SK-N-SH (cell line): Measurements from ENCODE around the gene CHD6. TPM values are rescaled to one million over a fixed set of nuclear protein-coding genes. Genes with fewer than 3 reads are reported as not detected.

Source experiments
- CTCF ChIA-PET: fragments of 300-600, 350-600 bp; formaldehyde crosslinking; extraction: SDS; loops from one replicate; lab custom pipeline; 2021; lab: Yijun Ruan, JAX
- POLR2A ChIA-PET: fragments of 350-600 bp; sonication (Branson Sonifier 250); formaldehyde crosslinking; extraction: SDS; loops from one replicate; lab custom pipeline; 2020; ENCODE audit warnings: antibody characterized with exemption, inconsistent platforms; lab: Yijun Ruan, JAX
- DNase-seq: peaks from one replicate; pipeline ENCODE4 v3.0.0; 2012
- H2AFZ ChIP-seq: fragments of 200-600 bp; sonication (generic); 2 replicates; pipeline ENCODE4 v1.8.1; 2016; ENCODE audit warnings: antibody characterized with exemption, mild to moderate bottlenecking, low read depth
- H3F3A ChIP-seq: fragments of 200-600 bp; sonication (generic); replicated peaks from 2 replicates; pipeline ENCODE3; 2016; ENCODE audit warnings: antibody characterized with exemption, mild to moderate bottlenecking; ENCODE audit not compliant: insufficient read depth
- H3K27ac ChIP-seq, 2 experiments: fragments of 200-500 bp in 1 of 2; fragments of 200-600 bp in 1 of 2; sonication (Bioruptor generic) in 1 of 2; sonication (generic), shearing (Covaris generic) in 1 of 2; 2 replicates each; pipeline versions ENCODE4 v1.5.1 to v1.6.1; 2014 to 2016; ENCODE audit warnings: low read depth in 2 of 2, inconsistent platforms in 1 of 2, low read length in 1 of 2, mild to moderate bottlenecking in 1 of 2, mixed read lengths in 1 of 2
- H3K27me3 ChIP-seq: fragments of 200-600 bp; sonication (generic), shearing (Covaris generic); 2 replicates; pipeline ENCODE4 v1.6.1; 2016; ENCODE audit warnings: mixed run types; ENCODE audit not compliant: insufficient read depth
- H3K36me3 ChIP-seq, 2 experiments: fragments of 200-500 bp in 1 of 2; fragments of 200-600 bp in 1 of 2; sonication (Bioruptor generic) in 1 of 2; sonication (generic) in 1 of 2; replicated peaks in 1 of 2; 2 replicates each; pipeline versions ENCODE3 to v1.5.1; 2014 to 2016; ENCODE audit warnings: low read length in 1 of 2, mild to moderate bottlenecking in 1 of 2; ENCODE audit not compliant: insufficient read depth in 2 of 2, control insufficient read depth in 1 of 2
- H3K4me1 ChIP-seq, 2 experiments: fragments of 200-500 bp in 1 of 2; fragments of 200-600 bp in 1 of 2; sonication (Bioruptor generic) in 1 of 2; sonication (generic), shearing (Covaris generic) in 1 of 2; 2 replicates each; pipeline versions ENCODE4 v1.5.1 to v1.6.1; 2014 to 2016; ENCODE audit warnings: low read depth in 1 of 2, low read length in 1 of 2, mixed run types in 1 of 2; ENCODE audit not compliant: insufficient read depth in 2 of 2, control insufficient read depth in 1 of 2
- H3K4me2 ChIP-seq: fragments of 200-600 bp; sonication (generic), shearing (Covaris generic); 2 replicates; pipeline ENCODE4 v1.6.1; 2017; ENCODE audit warnings: mixed run types
- H3K4me3 ChIP-seq, 2 experiments: fragments of 200-500 bp in 1 of 2; fragments of 200-600 bp in 1 of 2; sonication (Bioruptor generic) in 1 of 2; sonication (generic), shearing (Covaris generic) in 1 of 2; 2 replicates each; pipeline versions ENCODE4 v1.5.1 to v1.8.1; 2014 to 2016; ENCODE audit warnings: low read depth in 2 of 2, inconsistent platforms in 1 of 2, low read length in 1 of 2, mild to moderate bottlenecking in 1 of 2, mixed read lengths in 1 of 2, moderate library complexity in 1 of 2
- H3K79me2 ChIP-seq: fragments of 200-600 bp; sonication (generic); 2 replicates; pipeline ENCODE4 v1.8.1; 2017; ENCODE audit warnings: mild to moderate bottlenecking; ENCODE audit not compliant: insufficient read depth
- H3K9ac ChIP-seq: fragments of 200-600 bp; sonication (generic); 2 replicates; pipeline ENCODE4 v1.6.1; 2017; ENCODE audit warnings: mixed run types
- H3K9me2 ChIP-seq: fragments of 200-600 bp; sonication (generic); 2 replicates; pipeline ENCODE4 v1.6.1; 2017; ENCODE audit warnings: mixed run types
- H3K9me3 ChIP-seq: fragments of 200-600 bp; sonication (generic); 2 replicates; pipeline ENCODE4 v1.6.1; 2017; ENCODE audit warnings: mixed run types, mild to moderate bottlenecking, moderate library complexity
- H4K20me1 ChIP-seq: fragments of 200-600 bp; sonication (generic); 2 replicates; pipeline ENCODE4 v1.6.1; 2017; ENCODE audit warnings: mild to moderate bottlenecking, mixed run types; ENCODE audit not compliant: insufficient read depth
- CTCF ChIP-seq: fragments of 200-600 bp; sonication (generic); IDR thresholded peaks from 2 replicates; pipeline ENCODE4 v1.6.1; 2017; ENCODE audit warnings: antibody characterized with exemption, mild to moderate bottlenecking, moderate library complexity
- EZH2phosphoT487 ChIP-seq: fragments of 200-600 bp; sonication (generic); IDR thresholded peaks from 2 replicates; pipeline ENCODE4 v1.6.1; 2017; ENCODE audit warnings: low read depth, mixed run types, mild to moderate bottlenecking, antibody characterized with exemption, moderate library complexity, borderline replicate concordance
- FOXM1 ChIP-seq: IDR thresholded peaks from 2 replicates; pipeline ENCODE4 v1.4.0; 2012; ENCODE audit warnings: low read depth, mild to moderate bottlenecking
- GABPA ChIP-seq: IDR thresholded peaks from 2 replicates; pipeline ENCODE4 v1.4.0; 2012; ENCODE audit warnings: low read depth, mild to moderate bottlenecking
- IRF3 ChIP-seq: fragments of 150-350 bp; IDR thresholded peaks from 2 replicates; pipeline ENCODE4 v1.6.1; 2016; ENCODE audit warnings: mild to moderate bottlenecking, low read depth, low read length
- MAX ChIP-seq: IDR thresholded peaks from 2 replicates; pipeline ENCODE4 v1.4.0; 2012; ENCODE audit warnings: low read depth
- POLR2AphosphoS5 ChIP-seq: IDR thresholded peaks from 2 replicates; pipeline ENCODE4 v1.6.1; 2012; ENCODE audit warnings: low read depth, low read length
- REST ChIP-seq: IDR thresholded peaks from 2 replicates; pipeline ENCODE4 v1.6.1; 2012; ENCODE audit warnings: mild to moderate bottlenecking, low read depth, low read length, moderate library complexity
- RXRA ChIP-seq: IDR thresholded peaks from 2 replicates; pipeline ENCODE4 v1.4.0; 2012; ENCODE audit warnings: low read depth, mild to moderate bottlenecking, borderline replicate concordance
- TCF12 ChIP-seq: IDR thresholded peaks from 2 replicates; pipeline ENCODE4 v1.4.0; 2012
- TEAD4 ChIP-seq: IDR thresholded peaks from 2 replicates; pipeline ENCODE4 v1.4.0; 2012; ENCODE audit warnings: mild to moderate bottlenecking, borderline replicate concordance; ENCODE audit not compliant: insufficient read depth
- ZBTB33 ChIP-seq: IDR thresholded peaks from 2 replicates; pipeline ENCODE4 v1.4.0; 2012; ENCODE audit warnings: low read depth, borderline replicate concordance
- WGBS: methylation state at CpG from one replicate; pipeline ENCODE4 v1.1.6; 2017; ENCODE audit warnings: low lambda C conversion rate; 5-methylcytosine and 5-hydroxymethylcytosine counted together
- polyA plus RNA-seq, 3 experiments: library from polyadenylated mRNA; depleted of rRNA; stranded (reverse); fragments of >200 nt; gene quantifications; 2 replicates each; pipeline ENCODE4 v1.2.3, GENCODE V29; 2012

Gene CHD6
- polyA plus RNA-seq, 1 of the 3 experiments (the other 2 are of a cell fraction), result 7.1 TPM

- no peak for TF ChIP-seq ZBTB33
- no peak for TF ChIP-seq FOXM1
Measured at GRCh38 chr20:41600926-41601631, 17.1 kb downstream of the CHD6 start (continued).

- H3K9ac ChIP-seq, result no peak overlapping the region
- H3K9me3 ChIP-seq, result peaks cover 11% of the 10 kb centered on the region; the same call in 1 of the 2 replicates
- no peak overlapping the region for H3K4me2 ChIP-seq
- CTCF ChIA-PET, result interaction anchor here (0.6 kb wide), 1 partner anchor 24 kb away, joined by 3 read pairs; no protein-coding TSS in a partner anchor
- H3K36me3 ChIP-seq, result peaks cover 0 to 15% of the 10 kb centered on the region in 2 experiments
- no peak overlapping the region for H2AFZ ChIP-seq
- POLR2A ChIA-PET, result no interaction called here
- H3K4me1 ChIP-seq, result no peaks in the 10 kb centered on the region
- peaks cover 100% of the 10 kb centered on the region for H3K79me2 ChIP-seq
- WGBS, result 72% methylated on average over 3 of the region's 3 CpGs
- TF ChIP-seq EZH2phosphoT487 (no peak), RXRA (no peak), REST (no peak), POLR2AphosphoS5 (no peak), IRF3 (no peak), TEAD4 (no peak), MAX (no peak), TCF12 (no peak), GABPA (no peak), CTCF (no peak)
- no peak overlapping the region for H3K27ac ChIP-seq
- H3F3A ChIP-seq, result peaks cover 3% of the 10 kb centered on the region
- H4K20me1 ChIP-seq, result peaks cover 42% of the 10 kb centered on the region
- DNase-seq, result no peak
- H3K27me3 ChIP-seq, result no peaks in the 10 kb centered on the region
- no peak overlapping the region for H3K4me3 ChIP-seq
- H3K9me2 ChIP-seq, result no peaks in the 10 kb centered on the region
Measured at GRCh38 chr20:41599699-41600104, 18.5 kb downstream of the CHD6 start.
